Left ventricle myocardium inferior (tissue), 1 donor: ENCODE results near the gene DHCR7. TPM values are rescaled to one million over a fixed set of nuclear protein-coding genes. Genes with fewer than 3 reads are reported as not detected.

Source experiments
- DNase-seq: peaks from one replicate; pipeline ENCODE4 v3.0.0-alpha.2; 2020
- H3K27ac ChIP-seq: fragments of 200-600 bp; replicated peaks from 2 replicates; pipeline ENCODE4 v1.8.0; 2021
- H3K27me3 ChIP-seq: fragments of 200-600 bp; 2 replicates; pipeline ENCODE4 v1.8.0; 2021; ENCODE audit warnings: low read depth
- H3K36me3 ChIP-seq: fragments of 200-600 bp; 2 replicates; pipeline ENCODE4 v1.8.0; 2021
- H3K4me1 ChIP-seq: fragments of 200-600 bp; 2 replicates; pipeline ENCODE4 v1.8.0; 2021
- H3K4me3 ChIP-seq: fragments of 200-600 bp; 2 replicates; pipeline ENCODE4 v1.8.0; 2021; ENCODE audit warnings: mild to moderate bottlenecking, moderate library complexity
- H3K9me3 ChIP-seq: fragments of 200-600 bp; replicated peaks from 2 replicates; pipeline ENCODE4 v1.8.0; 2021
- CTCF ChIP-seq: fragments of 200-600 bp; IDR thresholded peaks from 2 replicates; pipeline ENCODE4 v1.8.0; 2021; ENCODE audit warnings: antibody characterized with exemption, mild to moderate bottlenecking, borderline replicate concordance
- intact Hi-C: fragments of 100-400 bp; cut with micrococcal nuclease; formaldehyde crosslinking; loops from one replicate; pipeline ENCODE4 v1.11.0; 2022
- total RNA-seq: library from RNA; stranded (reverse); fragmentation: NEBNext Ultra II Directional; extraction: Animal tissue kit (Norgen Biotek cat#: 25700); gene quantifications from one replicate; pipeline ENCODE4 v1.2.1, GENCODE V29; 2021
- donor health status: DM: no; HTN: yes; CAD: no; lungs with severe emphysema.

DHCR7 gene
- total RNA-seq, 1 donor from 2014 or later: 39.1 TPM

- no peaks in the 10 kb centered on the region for H3K27me3 ChIP-seq
- no peak for TF ChIP-seq CTCF
- H3K9me3 ChIP-seq: no peaks in the 10 kb centered on the region
- H3K4me1 ChIP-seq: no peaks in the 10 kb centered on the region
- H3K4me3 ChIP-seq: no peak overlapping the region
- H3K27ac ChIP-seq: no peak overlapping the region
- H3K36me3 ChIP-seq: peaks cover 64% of the 10 kb centered on the region
- intact Hi-C loops: no loop called here
- no peak for DNase-seq
These were observed 16.9 kb upstream of the DHCR7 start for GRCh38 chr11:71465054-71465453.

- H3K36me3 ChIP-seq: peaks cover 78% of the 10 kb centered on the region
- no peak for DNase-seq
- intact Hi-C loops: no loop called here
These were observed 15.4 kb upstream of the DHCR7 start for GRCh38 chr11:71463331-71464211.

GRCh38 chr11:71462726-71463125 lies 14.5 kb upstream of the DHCR7 start:
- no peak for TF ChIP-seq CTCF
- no peaks in the 10 kb centered on the region for H3K27me3 ChIP-seq

More at GRCh38 chr11:71463331-71464211, 15.4 kb upstream of the DHCR7 start:
- no peaks in the 10 kb centered on the region for H3K27me3 ChIP-seq
- no peak overlapping the region for H3K4me3 ChIP-seq
- no peaks in the 10 kb centered on the region for H3K4me1 ChIP-seq
- TF ChIP-seq CTCF: no peak
- H3K9me3 ChIP-seq: no peaks in the 10 kb centered on the region
- H3K27ac ChIP-seq: no peak overlapping the region

GRCh38 chr11:71461696-71462095 lies 13.5 kb upstream of the DHCR7 start:
- no peak for DNase-seq
- H3K27ac ChIP-seq: no peak overlapping the region
- no peak overlapping the region for H3K4me3 ChIP-seq
- H3K36me3 ChIP-seq: peaks cover 84% of the 10 kb centered on the region
- H3K4me1 ChIP-seq: no peaks in the 10 kb centered on the region
- intact Hi-C loops: no loop called here
- no peaks in the 10 kb centered on the region for H3K27me3 ChIP-seq
- no peaks in the 10 kb centered on the region for H3K9me3 ChIP-seq
- no peak for TF ChIP-seq CTCF

More at GRCh38 chr11:71462726-71463125, 14.5 kb upstream of the DHCR7 start:
- intact Hi-C loops: no loop called here
- Histone ChIP-seq H3K9me3 (no peaks in the 10 kb centered on the region), H3K36me3 (peaks cover 84% of the 10 kb centered on the region), H3K4me1 (no peaks in the 10 kb centered on the region), H3K4me3 (no peak overlapping the region), H3K27ac (no peak overlapping the region)
- DNase-seq: no peak

GRCh38 chr11:71459767-71460320 lies 11.7 kb upstream of the DHCR7 start:
- Histone ChIP-seq H3K27ac (no peak overlapping the region), H3K27me3 (no peaks in the 10 kb centered on the region), H3K4me3 (no peak overlapping the region), H3K9me3 (no peaks in the 10 kb centered on the region), H3K4me1 (no peaks in the 10 kb centered on the region), H3K36me3 (peaks cover 90% of the 10 kb centered on the region)
- intact Hi-C loops: no loop called here
- no peak for TF ChIP-seq CTCF
- DNase-seq: no peak
